K562 (cell line): ENCODE results near the gene CD46. TPM values are rescaled to one million over a fixed set of nuclear protein-coding genes. Genes with fewer than 3 reads are reported as not detected.

Experiments used
- ARID1B ChIP-seq: fragments of 450-650 bp; IDR thresholded peaks from 2 replicates; pipeline ENCODE4 v1.6.1; 2016; ENCODE audit warnings: antibody characterized with exemption, mild to moderate bottlenecking, inconsistent platforms
- FIP1L1 ChIP-seq: fragments of 200-400 bp; formaldehyde crosslinking; IDR thresholded peaks from 2 replicates; pipeline ENCODE4 v1.6.1; 2018; ENCODE audit warnings: mild to moderate bottlenecking, low read depth, low read length; ENCODE audit not compliant: poor library complexity, severe bottlenecking
- GATA2 ChIP-seq: sonication (generic); formaldehyde crosslinking; IDR thresholded peaks from 2 replicates; pipeline ENCODE4 v1.4.0; 2020; ENCODE audit warnings: mild to moderate bottlenecking, missing genetic modification reagents
- HDAC1 ChIP-seq, 2 experiments: fragments of 450-650 bp; IDR thresholded peaks; 2 replicates each; pipeline ENCODE4 v1.6.1; 2016 to 2017; ENCODE audit warnings: inconsistent platforms in 1 of 2, mild to moderate bottlenecking in 1 of 2, moderate library complexity in 1 of 2
- JUN ChIP-seq, 2 experiments: sonication (generic) in 1 of 2; formaldehyde crosslinking in 1 of 2; IDR thresholded peaks; 2 replicates each; pipeline versions ENCODE4 v1.6.1 to v1.8.0; 2012 to 2022; ENCODE audit warnings: borderline replicate concordance in 2 of 2, mild to moderate bottlenecking in 2 of 2, improper control_type of control experiment in 1 of 2, low read depth in 1 of 2, low read length in 1 of 2, missing genetic modification reagents in 1 of 2
- MYNN ChIP-seq, 2 experiments: sonication (generic); formaldehyde crosslinking in 1 of 2; IDR thresholded peaks; 2 replicates each; pipeline versions ENCODE4 v1.5.0 to v1.6.1; 2016 to 2020; ENCODE audit warnings: antibody characterized with exemption in 1 of 2, missing genetic modification reagents in 1 of 2
- NFE2L1 ChIP-seq: fragments of 450-650 bp; IDR thresholded peaks from 2 replicates; pipeline ENCODE4 v1.6.1; 2016; ENCODE audit warnings: missing genetic modification characterization, low read depth, mild to moderate bottlenecking, missing compliant biosample characterization, moderate library complexity, borderline replicate concordance
- RBBP5 ChIP-seq: fragments of 200-600 bp; sonication (generic); IDR thresholded peaks from 2 replicates; pipeline ENCODE4 v1.6.1; 2012; ENCODE audit warnings: borderline replicate concordance, mild to moderate bottlenecking, low read length, control low read depth, inconsistent platforms; ENCODE audit not compliant: insufficient read depth, poor library complexity, severe bottlenecking
- SMAD2 ChIP-seq: fragments of 150-350 bp; IDR thresholded peaks from 2 replicates; pipeline ENCODE4 v1.6.1; 2014; ENCODE audit warnings: low read depth, mild to moderate bottlenecking, low read length
- SMARCB1 ChIP-seq: IDR thresholded peaks from 2 replicates; pipeline ENCODE4 v1.6.1; 2011; ENCODE audit warnings: improper control_type of control experiment, low read depth; ENCODE audit not compliant: insufficient read length
- SMARCC2 ChIP-seq: fragments of 450-650 bp; IDR thresholded peaks from 2 replicates; pipeline ENCODE4 v1.6.1; 2017; ENCODE audit warnings: antibody characterized with exemption, moderate library complexity, mild to moderate bottlenecking, low read depth
- TAL1 ChIP-seq: fragments of 450-650 bp; IDR thresholded peaks from 2 replicates; pipeline ENCODE4 v1.6.1; 2016; ENCODE audit warnings: mild to moderate bottlenecking
- TEAD4 ChIP-seq, 2 experiments: sonication (generic) in 1 of 2; formaldehyde crosslinking in 1 of 2; IDR thresholded peaks; 2 replicates each; pipeline versions ENCODE4 v1.6.1 to v1.8.0; 2012 to 2022; ENCODE audit warnings: borderline replicate concordance in 1 of 2, inconsistent platforms in 1 of 2, low read length in 1 of 2, mild to moderate bottlenecking in 1 of 2, missing genetic modification reagents in 1 of 2
- TRIM28 ChIP-seq: fragments of 450-650 bp; IDR thresholded peaks from 2 replicates; pipeline ENCODE4 v1.6.1; 2017
- ZNF12 ChIP-seq: sonication (generic); formaldehyde crosslinking; IDR thresholded peaks from 2 replicates; pipeline ENCODE4 v1.4.0; 2020; ENCODE audit warnings: mild to moderate bottlenecking, missing genetic modification reagents
- ZNF431 ChIP-seq: sonication (generic); formaldehyde crosslinking; IDR thresholded peaks from 2 replicates; pipeline ENCODE4 v1.8.0; 2022; ENCODE audit warnings: mild to moderate bottlenecking, missing genetic modification reagents
- polyA plus RNA-seq, 8 experiments: library from polyadenylated mRNA; depleted of rRNA in 4 of 8; stranded (reverse) in 5 of 8; unstranded in 3 of 8; fragments of >200 nt; fragmentation: Nextera tagmentation in 2 of 8; fragmentation: Illumina TruSeq in 1 of 8; extraction: Ambion mirVana in 2 of 8; extraction: Trizol in 1 of 8; gene quantifications; 2 replicates each; pipeline versions ENCODE4 v1.2.1 to v1.2.3, GENCODE V29; 2011 to 2014; ENCODE audit warnings: inconsistent platforms in 1 of 8, missing spikeins in 1 of 8
- total RNA-seq, 7 experiments: library from RNA; depleted of rRNA in 6 of 7; stranded (reverse); fragments of >200 nt in 6 of 7; fragmentation: Illumina TruSeq in 2 of 7; extraction: Trizol in 2 of 7; gene quantifications; 2 replicates each; pipeline versions ENCODE4 v1.2.1 to v1.2.3, GENCODE V29; 2011 to 2021; ENCODE audit warnings: low replicate concordance in 1 of 7
- TF ChIP-seq, protein P1 (sequence below): IDR thresholded peaks from 2 replicates; pipeline ENCODE4 v1.6.1; 2011; ENCODE audit warnings: borderline replicate concordance, low read depth, mild to moderate bottlenecking, moderate library complexity, low read length; ENCODE audit not compliant: insufficient read depth, poor library complexity, severe bottlenecking
- TF ChIP-seq, protein P2 (sequence below): sonication (generic); formaldehyde crosslinking; IDR thresholded peaks from 2 replicates; pipeline ENCODE4 v1.8.1; 2023; ENCODE audit warnings: mild to moderate bottlenecking, missing genetic modification reagents
- TF ChIP-seq, protein P3 (sequence below): fragments of 450-650 bp; IDR thresholded peaks from 2 replicates; pipeline ENCODE4 v1.6.1; 2016
- TF ChIP-seq, protein P4 (sequence below): fragments of 200-800 bp; sonication (Bioruptor generic); IDR thresholded peaks from 2 replicates; pipeline ENCODE4 v1.6.1; 2017; ENCODE audit warnings: missing genetic modification characterization, missing compliant biosample characterization

The CD46 gene
- total and polyA plus RNA-seq, 9 of the 15 experiments (the other 6 are each of a cell fraction or from before 2014, with no cell fraction given) = 87.9 to 374 (median 156) TPM

DNA sequence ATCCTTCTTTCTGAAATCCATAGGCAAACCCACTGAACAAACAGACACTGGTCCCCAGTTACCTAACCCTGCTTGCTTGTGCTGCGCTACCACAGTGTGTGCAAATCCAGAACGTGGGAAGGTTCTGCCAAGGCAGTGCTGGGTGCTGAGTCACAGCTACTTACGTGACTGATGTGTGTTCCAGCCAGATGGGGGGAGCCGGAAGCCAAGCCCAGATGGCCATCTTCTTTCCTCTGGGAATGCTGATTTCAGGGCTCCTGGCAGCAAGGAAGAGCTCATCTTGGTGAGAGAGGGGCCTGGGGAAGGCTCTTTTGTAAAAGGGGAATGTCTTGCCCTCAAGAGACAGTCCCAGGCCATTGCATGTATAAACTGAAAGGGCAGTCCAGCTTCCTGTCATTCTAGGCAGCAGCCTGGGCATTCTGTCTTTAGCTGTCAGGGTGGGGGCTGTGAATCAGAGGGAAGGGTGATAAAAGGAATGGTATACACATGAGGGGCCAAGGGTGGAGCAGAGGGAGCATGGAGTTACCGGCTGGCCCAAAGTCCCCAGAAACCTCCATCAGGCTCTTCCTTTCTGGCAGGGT lies 54.1 kb downstream of the CD46 start (continued):
- no peak; the same call in 1 of the 2 replicates for TF ChIP-seq NFE2L1 (tag)
- no peak for TF ChIP-seq ZNF12 (CRISPR knock-in tag)
- TF ChIP-seq MYNN (IDR thresholded peaks at IDR 0.05) = peak; percentile 79; the same call in 1 of the 2 replicates
- no peak for TF ChIP-seq MYNN (CRISPR knock-in tag; IDR thresholded peaks at IDR 0.05)
- TF ChIP-seq, protein P1, sequence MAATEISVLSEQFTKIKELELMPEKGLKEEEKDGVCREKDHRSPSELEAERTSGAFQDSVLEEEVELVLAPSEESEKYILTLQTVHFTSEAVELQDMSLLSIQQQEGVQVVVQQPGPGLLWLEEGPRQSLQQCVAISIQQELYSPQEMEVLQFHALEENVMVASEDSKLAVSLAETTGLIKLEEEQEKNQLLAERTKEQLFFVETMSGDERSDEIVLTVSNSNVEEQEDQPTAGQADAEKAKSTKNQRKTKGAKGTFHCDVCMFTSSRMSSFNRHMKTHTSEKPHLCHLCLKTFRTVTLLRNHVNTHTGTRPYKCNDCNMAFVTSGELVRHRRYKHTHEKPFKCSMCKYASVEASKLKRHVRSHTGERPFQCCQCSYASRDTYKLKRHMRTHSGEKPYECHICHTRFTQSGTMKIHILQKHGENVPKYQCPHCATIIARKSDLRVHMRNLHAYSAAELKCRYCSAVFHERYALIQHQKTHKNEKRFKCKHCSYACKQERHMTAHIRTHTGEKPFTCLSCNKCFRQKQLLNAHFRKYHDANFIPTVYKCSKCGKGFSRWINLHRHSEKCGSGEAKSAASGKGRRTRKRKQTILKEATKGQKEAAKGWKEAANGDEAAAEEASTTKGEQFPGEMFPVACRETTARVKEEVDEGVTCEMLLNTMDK = no peak
- TF ChIP-seq JUN (IDR thresholded peaks at IDR 0.05; ENCODE audit: borderline replicate concordance, low read depth, low read length) = peak; percentile 64; the same call in 1 of the 2 replicates
- no peak for TF ChIP-seq JUN (CRISPR knock-in tag; IDR thresholded peaks at IDR 0.05; ENCODE audit: borderline replicate concordance)
- no peak for TF ChIP-seq SMARCB1
- no peak for TF ChIP-seq SMAD2
- peak; percentile 43 for TF ChIP-seq GATA2 (CRISPR knock-in tag)
- TF ChIP-seq TRIM28 = peak; percentile 53; the same call in 1 of the 2 replicates
- no peak for TF ChIP-seq ZNF431 (CRISPR knock-in tag)
- TF ChIP-seq, protein P2, sequence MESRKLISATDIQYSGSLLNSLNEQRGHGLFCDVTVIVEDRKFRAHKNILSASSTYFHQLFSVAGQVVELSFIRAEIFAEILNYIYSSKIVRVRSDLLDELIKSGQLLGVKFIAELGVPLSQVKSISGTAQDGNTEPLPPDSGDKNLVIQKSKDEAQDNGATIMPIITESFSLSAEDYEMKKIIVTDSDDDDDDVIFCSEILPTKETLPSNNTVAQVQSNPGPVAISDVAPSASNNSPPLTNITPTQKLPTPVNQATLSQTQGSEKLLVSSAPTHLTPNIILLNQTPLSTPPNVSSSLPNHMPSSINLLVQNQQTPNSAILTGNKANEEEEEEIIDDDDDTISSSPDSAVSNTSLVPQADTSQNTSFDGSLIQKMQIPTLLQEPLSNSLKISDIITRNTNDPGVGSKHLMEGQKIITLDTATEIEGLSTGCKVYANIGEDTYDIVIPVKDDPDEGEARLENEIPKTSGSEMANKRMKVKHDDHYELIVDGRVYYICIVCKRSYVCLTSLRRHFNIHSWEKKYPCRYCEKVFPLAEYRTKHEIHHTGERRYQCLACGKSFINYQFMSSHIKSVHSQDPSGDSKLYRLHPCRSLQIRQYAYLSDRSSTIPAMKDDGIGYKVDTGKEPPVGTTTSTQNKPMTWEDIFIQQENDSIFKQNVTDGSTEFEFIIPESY (CRISPR knock-in tag) = peak; percentile 96
- no peak for TF ChIP-seq FIP1L1
- TF ChIP-seq, protein P3, sequence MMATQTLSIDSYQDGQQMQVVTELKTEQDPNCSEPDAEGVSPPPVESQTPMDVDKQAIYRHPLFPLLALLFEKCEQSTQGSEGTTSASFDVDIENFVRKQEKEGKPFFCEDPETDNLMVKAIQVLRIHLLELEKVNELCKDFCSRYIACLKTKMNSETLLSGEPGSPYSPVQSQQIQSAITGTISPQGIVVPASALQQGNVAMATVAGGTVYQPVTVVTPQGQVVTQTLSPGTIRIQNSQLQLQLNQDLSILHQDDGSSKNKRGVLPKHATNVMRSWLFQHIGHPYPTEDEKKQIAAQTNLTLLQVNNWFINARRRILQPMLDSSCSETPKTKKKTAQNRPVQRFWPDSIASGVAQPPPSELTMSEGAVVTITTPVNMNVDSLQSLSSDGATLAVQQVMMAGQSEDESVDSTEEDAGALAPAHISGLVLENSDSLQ = peak; percentile 71
- peak in 1 of 2 experiments; percentile 52; a peak in 2 of 4 replicates for TF ChIP-seq HDAC1 (IDR thresholded peaks at IDR 0.05)
- no peak for TF ChIP-seq RBBP5
- TF ChIP-seq SMARCC2 = peak; percentile 62; the same call in 1 of the 2 replicates
- TF ChIP-seq, protein P4, sequence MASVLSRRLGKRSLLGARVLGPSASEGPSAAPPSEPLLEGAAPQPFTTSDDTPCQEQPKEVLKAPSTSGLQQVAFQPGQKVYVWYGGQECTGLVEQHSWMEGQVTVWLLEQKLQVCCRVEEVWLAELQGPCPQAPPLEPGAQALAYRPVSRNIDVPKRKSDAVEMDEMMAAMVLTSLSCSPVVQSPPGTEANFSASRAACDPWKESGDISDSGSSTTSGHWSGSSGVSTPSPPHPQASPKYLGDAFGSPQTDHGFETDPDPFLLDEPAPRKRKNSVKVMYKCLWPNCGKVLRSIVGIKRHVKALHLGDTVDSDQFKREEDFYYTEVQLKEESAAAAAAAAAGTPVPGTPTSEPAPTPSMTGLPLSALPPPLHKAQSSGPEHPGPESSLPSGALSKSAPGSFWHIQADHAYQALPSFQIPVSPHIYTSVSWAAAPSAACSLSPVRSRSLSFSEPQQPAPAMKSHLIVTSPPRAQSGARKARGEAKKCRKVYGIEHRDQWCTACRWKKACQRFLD = 0 out of 2 replicates have a peak, but pooled peaks have one; percentile 30
- peak; percentile 63 for TF ChIP-seq TAL1
- peak; percentile 60 for TF ChIP-seq TEAD4 (IDR thresholded peaks at IDR 0.05; ENCODE audit: low read length)
- no peak for TF ChIP-seq TEAD4 (CRISPR knock-in tag; IDR thresholded peaks at IDR 0.05; ENCODE audit: borderline replicate concordance)
- TF ChIP-seq ARID1B = peak; percentile 85
